HG03469 (cell line): ENCODE data around the gene DUSP6.

Experiments used
- ATAC-seq: cut with Tn5 transposase; IDR thresholded peaks from one replicate; pipeline ENCODE4 v1.9.1; 2021; ENCODE audit warnings: mild to moderate bottlenecking, moderate library complexity, moderate number of reproducible peaks; ENCODE audit not compliant: unreplicated experiment

DUSP6 gene, protein sequence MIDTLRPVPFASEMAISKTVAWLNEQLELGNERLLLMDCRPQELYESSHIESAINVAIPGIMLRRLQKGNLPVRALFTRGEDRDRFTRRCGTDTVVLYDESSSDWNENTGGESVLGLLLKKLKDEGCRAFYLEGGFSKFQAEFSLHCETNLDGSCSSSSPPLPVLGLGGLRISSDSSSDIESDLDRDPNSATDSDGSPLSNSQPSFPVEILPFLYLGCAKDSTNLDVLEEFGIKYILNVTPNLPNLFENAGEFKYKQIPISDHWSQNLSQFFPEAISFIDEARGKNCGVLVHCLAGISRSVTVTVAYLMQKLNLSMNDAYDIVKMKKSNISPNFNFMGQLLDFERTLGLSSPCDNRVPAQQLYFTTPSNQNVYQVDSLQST

DNA sequence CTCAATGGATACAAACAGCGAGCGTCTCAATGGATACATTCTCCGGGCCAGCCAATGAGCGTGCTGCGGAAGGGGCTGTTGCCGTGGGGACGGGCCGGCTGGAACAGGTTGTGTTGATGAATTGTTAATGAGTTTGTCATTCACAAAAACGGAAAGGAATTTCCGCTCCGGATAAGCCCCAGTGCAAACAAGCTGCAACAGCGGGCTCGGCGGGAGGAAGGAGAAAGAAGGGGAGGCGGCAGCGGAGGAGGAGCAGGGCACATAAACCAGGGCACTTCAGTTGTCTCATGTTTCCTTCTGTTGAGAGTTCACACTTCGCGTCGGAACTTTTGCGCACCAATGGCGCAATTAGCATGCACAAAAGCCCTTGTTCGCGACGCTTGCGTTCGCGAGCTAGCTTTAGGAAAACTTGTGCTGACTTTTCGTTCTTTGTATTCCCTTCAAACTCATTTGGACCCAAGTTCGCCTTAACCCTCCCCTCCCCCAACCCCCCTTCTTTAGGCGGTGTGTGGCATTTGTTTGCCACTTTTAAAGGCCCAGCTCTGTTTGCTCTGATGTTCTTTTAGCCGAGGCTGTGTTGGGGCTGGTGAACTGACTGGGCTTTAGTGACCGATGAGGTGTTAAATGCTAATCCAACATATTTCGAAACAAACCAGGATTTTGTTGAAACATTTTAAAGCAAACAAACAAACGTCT is at the start of gene DUSP6:
Gene DUSP6, minus strand, starts transcription at position 10 of the 696 bp plus-strand sequence. CDS start 462 bp downstream, outside the sequence.
- no peak for ATAC-seq

DNA sequence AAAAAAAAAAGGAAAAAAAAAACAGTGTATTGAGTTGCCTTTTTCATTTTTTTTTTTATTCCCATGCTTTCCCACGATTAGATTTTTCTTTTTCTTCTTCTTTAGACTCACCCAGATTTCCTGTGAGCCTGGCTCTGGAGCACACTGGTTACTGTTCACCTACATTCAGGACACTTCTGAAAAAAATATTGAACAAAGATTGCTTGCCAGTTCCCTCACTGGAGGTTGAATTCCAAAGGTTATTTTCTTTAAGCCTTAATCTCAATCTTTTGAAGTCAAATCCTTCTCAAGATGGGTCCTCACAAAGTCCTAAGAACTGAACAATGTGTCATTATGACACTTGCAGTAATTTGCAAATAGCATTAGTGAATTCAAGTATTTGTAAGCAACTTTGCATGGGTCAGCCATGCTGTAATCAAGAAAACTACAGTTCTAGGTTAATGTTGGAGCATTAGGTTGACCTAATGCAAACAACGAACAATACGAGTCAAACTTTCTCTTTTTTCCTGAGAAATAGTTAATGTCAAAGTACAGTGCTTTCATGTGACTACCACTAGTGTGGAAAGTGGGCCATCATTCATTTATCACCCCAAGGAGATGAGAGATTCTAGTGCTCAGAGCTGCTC is 49.2 kb upstream of the DUSP6 start:
- no peak for ATAC-seq

DNA sequence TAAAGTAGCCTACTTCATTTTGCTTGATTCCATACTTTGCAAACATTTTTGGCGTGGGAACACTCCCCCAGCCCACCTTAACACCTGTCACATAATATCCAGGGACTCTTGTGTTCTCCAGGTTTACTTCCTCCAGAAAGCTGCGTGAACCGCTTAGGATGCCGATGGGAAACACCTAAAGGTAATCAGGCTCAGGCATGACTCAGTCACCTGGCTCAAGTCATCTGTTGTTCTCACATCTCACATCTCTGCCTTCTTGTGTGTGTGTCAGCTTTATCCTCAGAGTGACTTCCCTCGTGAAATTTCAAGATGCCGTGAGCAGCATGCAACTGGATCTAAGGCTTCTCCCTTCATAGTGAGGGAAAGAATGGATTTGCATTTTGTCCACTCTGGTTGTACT is 48.1 kb upstream of the DUSP6 start:
- no peak for ATAC-seq

DNA sequence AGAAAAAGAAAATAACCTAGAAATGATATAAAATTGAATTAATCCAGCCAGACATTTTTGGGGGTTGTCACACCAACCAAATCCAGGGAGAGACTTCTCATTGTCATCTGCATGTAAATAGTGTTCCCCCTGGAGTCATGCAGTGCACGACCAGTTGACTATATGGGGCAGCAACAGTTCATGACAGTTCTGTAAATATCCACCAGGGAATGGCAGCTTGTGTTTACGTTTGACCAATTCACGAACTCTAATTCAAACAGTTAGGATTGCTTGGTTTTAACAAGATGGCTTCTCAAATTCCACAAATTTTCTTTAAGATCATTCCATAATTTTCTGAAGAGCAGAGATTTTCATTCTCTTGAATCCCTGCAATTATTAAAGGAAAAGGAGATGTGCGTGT is 43.4 kb upstream of the DUSP6 start:
- no peak for ATAC-seq

DNA sequence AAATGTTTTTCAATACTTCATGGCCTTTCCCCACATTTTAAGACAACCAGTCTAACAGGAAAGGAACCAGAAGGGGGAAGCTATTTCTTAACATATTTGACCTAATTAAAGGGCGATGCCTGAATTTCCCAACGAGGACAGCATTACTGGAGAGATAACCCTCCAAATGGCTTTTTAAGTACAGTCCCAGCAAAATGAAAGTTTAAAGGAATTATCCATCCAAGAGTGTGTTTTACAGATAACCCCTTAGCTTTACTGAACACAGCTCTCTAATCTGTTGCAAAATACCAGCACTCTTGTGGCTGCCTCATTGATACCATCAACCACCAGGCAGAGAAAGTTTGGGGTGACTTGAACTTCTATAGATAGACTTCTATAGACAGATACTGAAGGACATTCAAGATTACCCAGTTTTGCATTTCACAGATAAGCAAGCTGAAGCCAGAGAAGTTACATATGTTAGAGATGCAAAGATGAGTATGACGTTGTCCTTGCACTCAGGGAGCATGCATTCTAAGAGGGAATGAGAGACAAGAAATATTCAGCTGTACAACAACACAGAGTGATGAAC is 41.3 kb upstream of the DUSP6 start:
- ATAC-seq: no peak

DNA sequence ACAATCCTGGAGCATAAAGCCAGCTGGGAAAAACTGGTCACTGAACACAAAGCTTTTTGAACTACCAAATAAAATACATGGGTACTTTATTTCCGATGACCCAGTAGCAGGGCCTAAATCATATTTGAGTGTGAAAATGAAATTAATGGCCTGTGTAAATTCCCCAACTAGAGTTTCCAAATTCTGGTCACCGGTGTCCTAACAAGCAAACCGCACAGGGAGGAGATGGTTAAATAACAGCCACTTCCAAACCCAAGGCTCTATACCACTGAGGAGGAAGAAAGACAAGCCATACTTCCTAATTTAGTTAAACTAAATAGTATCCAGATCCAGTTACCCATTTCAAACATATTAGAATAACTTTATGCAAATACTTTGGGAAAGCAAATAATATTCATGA is 40.1 kb upstream of the DUSP6 start:
- no peak for ATAC-seq

DNA sequence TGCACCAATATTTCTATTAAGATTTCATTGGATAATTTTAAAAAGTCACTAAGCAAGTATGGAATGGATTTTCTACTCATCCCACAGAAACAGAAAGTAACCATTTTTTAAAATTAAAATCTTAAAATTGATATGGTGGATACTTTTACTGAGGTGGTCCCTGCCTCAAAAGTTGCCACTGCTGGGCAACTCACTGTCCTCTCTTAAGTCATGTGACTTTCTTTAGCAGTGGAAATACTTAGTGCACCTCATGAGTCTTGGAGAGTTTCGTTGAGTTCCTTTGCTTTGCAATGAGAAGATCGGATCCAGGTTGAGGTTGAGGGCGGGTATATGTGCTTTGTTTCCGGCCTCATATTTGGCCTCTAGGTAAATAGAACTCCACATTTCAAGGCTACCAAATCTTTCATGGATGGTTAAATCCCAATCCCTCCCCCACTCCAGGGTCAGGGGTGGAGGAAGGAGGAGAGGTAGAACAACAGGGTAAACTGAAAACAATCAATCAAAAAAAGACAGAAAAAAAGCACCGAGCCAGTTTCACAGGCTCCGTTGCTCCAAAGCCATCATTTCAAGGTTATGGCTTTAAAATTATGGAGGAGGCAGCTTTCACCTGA is 39.5 kb upstream of the DUSP6 start:
- ATAC-seq: no peak

DNA sequence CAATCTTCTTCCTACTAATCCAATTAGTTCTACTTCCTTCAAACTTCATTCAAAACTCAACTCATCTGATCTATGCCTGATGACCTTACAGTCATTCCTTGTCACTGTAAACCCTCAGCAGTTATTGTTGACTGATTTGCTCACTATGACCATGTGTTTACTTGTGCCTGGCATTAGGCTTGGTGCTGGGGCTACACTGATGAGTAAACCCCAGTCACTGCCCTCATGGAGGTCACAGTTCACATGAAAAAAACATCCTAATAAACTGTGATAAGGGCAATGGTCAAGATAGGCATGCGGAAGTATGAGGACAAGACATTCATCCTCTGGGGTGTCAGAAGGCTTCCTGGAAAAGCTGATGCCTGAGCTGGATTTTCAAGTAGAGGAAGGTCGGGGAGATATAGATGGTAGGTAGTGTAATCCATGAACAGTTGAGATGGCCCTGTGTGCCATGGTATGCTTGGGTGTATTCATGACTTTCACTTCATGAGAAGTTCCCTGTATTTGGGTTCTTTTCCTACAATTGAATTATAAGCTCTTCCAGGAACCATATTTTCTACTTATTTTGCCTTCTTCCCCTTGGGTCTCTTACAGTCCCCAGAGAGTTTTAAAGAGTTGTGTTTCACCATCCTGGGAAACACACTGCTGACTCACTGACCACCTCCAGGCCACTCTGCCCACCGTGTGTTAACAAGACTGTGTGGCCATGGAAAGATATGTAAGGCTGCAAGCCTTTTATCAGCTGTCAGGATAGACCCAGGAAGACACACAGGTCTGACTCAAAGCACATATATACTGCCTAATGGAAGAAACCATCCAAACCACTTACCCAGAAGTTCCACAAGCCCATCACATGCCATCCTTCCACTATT is 38.7 kb upstream of the DUSP6 start:
- ATAC-seq: no peak

DNA sequence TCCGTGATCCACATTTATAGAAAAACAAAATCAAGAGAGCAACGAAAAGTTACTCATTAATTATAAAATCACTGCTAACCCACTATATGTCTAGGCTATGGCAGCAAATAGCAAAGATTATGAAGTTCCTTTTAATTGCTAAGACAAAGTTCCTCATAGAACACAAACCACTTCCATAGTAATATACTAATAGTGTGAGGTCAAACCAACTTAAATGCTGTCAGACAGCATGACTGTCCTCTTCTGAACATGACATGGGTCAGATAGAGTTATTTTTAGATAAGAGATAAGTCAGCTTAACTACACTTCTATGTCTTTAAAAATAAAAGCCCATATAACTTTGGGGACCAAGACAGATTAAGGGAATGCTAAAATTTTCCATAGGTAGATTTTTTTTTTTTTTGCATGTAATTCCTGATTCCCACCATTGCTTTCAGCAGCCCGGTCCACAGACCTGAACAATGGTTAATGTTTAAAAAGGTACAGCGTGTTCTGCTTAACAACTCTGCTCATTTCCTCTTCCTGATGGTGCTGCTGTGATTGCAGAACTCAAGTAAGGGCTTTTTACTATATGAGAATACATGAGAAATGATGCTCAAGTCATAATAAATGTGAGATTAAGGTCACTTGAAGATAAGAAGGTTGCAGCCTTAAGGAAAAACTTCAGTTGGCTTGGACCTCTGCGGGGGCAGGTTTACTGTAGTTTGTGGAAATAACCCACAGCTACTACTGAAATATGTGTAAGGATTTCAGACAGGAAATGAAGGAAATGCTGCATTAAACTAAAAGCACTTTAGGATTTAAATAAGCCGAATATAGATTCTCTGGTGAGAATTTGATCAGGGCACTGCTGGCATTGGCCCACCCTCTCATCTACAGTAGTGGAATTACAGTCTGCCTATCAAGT is 37.7 kb upstream of the DUSP6 start:
- ATAC-seq: no peak

DNA sequence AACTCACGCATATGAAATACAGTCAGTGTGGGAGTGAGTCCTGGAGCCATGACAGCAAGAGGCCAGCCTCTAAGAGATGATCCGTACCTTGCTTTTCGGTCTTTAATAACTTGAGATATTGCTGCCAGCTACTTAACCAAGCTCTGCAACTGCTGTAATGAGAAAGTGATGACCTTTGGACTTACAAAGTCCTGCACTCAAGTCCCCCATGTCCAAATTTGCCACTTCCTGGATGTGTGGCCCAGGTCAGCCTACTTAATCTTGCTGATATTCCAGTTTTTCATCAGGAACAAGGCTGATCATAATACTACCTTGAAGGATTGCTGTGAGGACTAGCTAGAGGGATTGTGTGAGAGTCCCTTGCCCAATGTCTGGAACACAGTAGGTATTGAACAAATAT is 33.8 kb upstream of the DUSP6 start:
- no peak for ATAC-seq

DNA sequence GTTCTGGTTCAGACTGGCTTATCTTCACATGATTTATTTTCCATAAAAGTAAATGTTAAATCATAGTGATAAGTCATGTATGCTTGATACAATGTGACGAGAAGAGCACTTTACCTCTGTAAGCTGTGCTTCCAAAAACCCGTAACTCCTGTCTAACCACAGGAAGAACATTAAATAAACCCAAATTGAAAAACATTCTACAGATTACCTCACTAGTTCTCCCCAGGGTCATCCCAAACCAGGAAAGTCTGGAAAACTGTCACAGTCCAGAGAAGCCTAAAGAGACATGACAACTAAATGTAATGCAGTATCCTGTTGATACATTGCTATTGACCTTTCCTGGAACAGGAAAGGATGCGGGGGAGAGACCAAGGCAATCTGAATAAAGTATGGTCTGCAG is 32.5 kb upstream of the DUSP6 start:
- ATAC-seq: no peak

DNA sequence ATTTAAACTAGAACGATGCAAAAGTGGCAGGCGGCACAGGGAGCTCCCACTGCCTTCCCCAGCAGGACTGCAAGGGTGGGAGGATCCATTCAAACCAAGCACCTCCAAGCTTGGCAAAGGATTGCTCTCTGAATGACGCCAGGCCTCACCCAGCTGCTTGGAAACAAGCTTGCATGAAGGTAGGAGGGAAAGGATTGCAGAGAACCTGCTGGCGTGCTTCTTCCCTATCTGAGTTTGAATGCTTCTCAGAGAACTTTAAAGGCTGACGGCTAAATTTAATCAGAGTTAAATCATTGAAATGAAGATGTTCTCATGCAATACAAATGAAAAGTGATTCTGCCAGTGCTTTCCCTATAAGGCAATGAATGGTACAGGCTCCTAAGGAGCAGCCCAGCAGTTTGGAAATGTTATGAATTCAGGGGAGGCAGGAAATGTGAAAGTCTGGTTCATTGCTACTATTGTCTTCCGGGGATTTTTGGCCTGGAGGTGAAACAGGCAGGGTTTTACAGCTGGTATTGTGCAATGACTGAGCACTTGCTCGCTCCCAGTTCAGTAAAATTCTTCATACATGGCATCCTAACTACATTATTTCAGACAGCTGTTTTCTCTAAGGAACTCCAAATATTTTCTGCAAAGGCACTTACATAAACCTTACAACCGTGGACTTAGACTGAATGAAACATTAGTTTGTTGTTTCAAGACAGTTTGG is 31.9 kb upstream of the DUSP6 start:
- no peak for ATAC-seq

DNA sequence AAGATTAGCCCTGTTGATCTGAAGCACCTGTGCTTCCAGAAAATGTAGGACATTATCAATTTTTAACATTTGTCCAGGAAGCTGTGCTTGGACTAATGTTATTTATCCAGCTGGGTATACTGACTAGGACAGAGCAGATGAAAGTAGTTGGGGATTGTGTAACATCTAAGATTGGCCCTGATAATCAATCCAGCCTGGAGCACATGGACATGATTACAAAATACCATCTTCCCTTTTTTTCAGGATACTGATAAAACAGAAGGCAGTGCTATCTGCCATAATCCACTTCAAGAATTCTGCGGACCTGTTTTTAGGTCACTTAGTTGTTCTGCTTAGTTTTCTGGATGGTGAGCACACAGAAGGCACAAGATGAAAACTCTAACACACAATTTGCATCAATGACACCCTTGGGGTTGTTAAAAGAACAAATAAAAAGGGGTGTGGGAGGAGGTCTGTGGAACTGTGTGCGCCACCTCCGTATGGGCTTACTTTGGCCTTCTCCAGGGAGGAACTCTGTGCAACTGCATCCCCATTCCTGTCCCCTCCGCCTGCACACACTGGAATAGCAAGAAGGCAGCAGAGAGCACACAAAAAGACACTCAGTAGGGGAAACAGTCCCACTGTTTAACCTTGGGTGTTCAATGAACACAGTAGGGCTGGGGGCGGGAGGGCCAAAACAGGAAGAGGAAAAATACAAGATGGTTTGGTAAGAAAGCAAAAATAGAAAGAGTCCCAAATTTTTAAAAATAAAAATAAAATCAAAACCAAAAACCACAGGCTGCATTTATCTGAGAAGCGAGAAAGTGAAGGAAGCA is 31.1 kb upstream of the DUSP6 start:
- ATAC-seq: no peak

DNA sequence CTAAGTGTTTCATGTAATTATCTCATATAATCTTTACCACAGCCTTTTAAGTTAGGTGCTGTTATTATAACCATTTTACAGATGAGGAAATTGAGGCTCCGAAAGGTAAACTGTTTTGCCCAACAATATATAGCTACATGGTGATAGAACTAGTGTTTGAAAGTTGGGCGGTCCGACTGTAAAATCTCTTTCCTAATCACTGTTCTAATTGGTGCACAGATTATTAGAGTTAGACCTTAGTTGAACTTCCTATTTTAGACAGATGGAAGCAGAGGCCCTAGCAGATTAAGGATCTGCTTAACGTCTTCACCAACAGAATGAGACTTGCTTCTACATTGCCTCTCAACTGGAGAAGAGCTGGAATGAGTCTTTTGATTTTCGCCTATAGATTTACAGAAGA is 30.0 kb upstream of the DUSP6 start:
- no peak for ATAC-seq

DNA sequence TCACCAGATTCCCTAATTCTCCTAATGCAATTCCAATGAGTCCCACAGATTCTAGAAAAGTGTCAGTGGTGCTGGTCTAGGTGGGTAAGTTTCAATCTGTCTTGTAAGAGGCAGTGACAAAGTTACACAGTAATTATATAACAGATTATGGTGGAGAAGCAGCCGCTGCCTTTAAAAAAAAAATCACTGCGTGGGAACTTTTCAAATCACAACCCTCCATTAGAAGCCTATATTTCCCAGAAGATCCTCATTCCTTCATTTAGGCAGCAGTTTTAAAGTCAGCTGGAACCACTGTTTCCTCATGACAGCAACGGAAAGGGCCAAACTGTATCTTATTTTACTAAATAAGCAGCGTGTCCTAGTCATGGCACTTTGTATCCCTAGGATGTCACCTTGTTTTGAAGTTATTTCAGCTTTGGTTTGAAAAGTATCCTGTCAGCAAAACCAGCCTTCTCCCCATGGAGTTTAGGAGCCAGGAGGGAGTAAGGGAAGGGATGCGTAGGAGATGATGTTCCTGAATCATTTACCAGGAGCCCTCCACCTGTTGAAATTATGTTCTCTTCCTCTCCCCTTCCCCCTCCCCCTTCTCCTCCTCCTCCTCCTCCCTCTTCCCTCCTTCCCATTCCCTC is 27.7 kb upstream of the DUSP6 start:
- no peak for ATAC-seq

DNA sequence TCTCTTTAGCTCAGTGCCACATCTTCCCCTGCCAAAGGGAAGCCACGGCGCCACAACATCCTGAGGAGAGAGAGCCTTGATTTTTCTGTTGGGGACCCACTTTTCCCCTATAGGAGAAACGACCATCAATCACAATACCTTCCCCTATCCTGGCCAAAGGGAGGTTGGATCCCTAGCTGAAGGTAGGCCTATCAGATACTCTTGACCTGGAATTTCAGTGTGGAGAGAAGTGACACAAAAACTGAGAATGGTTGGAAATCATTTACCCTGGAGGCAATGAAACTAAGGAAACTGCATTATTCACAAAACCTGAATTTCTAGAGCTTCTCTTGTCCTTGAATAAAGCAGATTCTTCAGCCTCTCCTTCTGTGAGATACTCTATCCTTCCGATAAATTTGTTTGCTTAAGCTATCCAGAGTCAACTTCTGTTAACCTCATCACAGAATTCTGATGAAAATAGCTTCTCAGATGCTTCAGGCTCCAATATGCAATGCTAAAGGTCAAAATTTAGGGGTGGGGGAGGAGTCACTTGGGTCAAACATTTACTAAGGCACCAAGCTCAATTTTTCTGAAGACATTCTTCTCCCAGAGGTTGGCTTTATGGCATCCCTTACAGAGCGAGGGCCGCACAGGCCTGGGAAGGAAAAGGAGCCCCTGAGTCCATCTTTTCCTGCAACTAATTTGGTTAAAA is 27.0 kb upstream of the DUSP6 start:
- no peak for ATAC-seq

DNA sequence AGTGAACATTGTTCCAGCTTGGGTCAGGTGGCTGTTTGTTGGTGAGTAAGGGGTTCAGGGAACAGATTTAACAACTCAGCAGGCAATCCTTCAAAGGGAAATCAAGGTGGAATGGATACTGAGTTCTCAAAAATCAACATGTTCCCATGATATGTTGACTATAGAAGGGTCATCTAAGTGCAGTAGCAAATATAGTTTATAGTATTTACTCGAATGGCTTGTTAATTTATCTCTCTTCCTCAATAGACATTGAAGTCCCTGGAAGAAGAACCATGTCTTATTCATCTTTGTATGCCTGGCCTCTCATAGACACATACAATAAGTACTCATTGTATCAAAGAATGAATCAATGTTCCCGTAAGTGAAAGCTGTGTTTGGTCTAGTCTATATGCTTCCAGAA is 24.5 kb upstream of the DUSP6 start:
- ATAC-seq: no peak
